ENCODE data around the gene RFX4. TPM values are rescaled to one million over a fixed set of nuclear protein-coding genes. Genes with fewer than 3 reads are reported as not detected.

RFX4 gene
- total RNA-seq, 4 donors from 2014 or later: not detected

DNA sequence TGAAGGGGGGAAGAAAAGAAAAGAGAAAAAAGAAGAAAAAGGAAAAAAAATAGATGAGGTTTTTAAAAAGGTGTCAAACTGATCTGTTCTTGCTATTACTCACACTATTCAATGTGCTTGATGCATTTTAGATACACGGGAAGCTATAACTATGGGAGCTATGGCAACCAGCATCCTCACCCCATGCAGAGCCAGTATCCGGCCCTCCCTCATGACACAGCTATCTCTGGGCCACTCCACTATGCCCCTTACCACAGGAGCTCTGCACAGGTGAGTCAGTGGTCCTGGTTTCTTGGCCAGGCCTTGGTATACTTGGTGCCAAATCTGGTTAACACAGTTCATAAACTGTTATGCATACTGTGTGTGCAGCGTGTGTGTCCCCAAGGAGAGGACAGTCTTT is 167.7 kb downstream of the RFX4 start:
- Histone ChIP-seq H3K9me3 (no peaks in the 10 kb centered on the region), H3K27ac (no peak overlapping the region), H3K36me3 (no peaks in the 10 kb centered on the region), H3K4me3 (no peak overlapping the region), H3K27me3 (no peaks in the 10 kb centered on the region), H3K4me1 (no peaks in the 10 kb centered on the region)
- TF ChIP-seq CTCF (IDR thresholded peaks at IDR 0.05) (no peak), POLR2A (IDR thresholded peaks at IDR 0.05) (no peak)
- 71 to 77% methylated on average over 3 of the region's 3 CpGs for WGBS, 2 donors
- DNase-seq: no peak
- intact Hi-C loops (cut with DNase I): no loop called here

- Histone ChIP-seq H3K27me3 (no peaks in the 10 kb centered on the region), H3K4me1 (no peaks in the 10 kb centered on the region), H3K4me3 (no peak overlapping the region), H3K36me3 (no peaks in the 10 kb centered on the region), H3K27ac (no peak overlapping the region), H3K9me3 (no peaks in the 10 kb centered on the region)
- 53 to 73% methylated on average over 6 to 7 of the region's 7 CpGs for WGBS, 2 donors
- TF ChIP-seq CTCF (IDR thresholded peaks at IDR 0.05) (no peak), POLR2A (IDR thresholded peaks at IDR 0.05) (no peak)
- intact Hi-C loops (cut with DNase I): no loop called here
- peak; percentile 5 for DNase-seq
Measured at GRCh38 chr12:106753526-106753925, 170.7 kb downstream of the RFX4 start.

DNA sequence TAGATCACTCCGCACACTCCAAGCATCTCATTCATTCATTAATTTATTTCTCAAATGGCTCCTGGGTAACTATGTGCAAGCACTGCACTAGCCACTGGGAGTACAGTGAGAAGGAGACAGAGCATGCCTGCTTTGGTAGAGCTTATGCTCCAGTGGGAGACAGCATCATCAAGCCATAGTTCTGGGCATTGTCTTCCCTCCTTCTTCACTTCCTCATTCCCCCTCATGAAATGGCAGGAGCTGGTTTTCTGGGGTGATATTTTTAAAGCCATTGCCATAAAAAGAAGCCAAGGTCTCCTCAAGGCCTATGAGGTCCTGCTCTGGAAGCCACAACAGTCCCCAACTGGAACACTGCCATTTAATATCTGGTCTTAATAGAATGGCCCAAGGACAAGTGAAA is 171.5 kb downstream of the RFX4 start:
- Histone ChIP-seq H3K4me3 (no peak overlapping the region), H3K36me3 (no peaks in the 10 kb centered on the region), H3K9me3 (no peaks in the 10 kb centered on the region), H3K27ac (no peak overlapping the region), H3K27me3 (no peaks in the 10 kb centered on the region), H3K4me1 (no peaks in the 10 kb centered on the region)
- 100% methylated on average over 1 of the region's 1 CpG for WGBS, 2 donors
- no peak for DNase-seq
- TF ChIP-seq CTCF (IDR thresholded peaks at IDR 0.05): no peak
- no peak for TF ChIP-seq POLR2A (IDR thresholded peaks at IDR 0.05)
- intact Hi-C loops (cut with DNase I): no loop called here

DNA sequence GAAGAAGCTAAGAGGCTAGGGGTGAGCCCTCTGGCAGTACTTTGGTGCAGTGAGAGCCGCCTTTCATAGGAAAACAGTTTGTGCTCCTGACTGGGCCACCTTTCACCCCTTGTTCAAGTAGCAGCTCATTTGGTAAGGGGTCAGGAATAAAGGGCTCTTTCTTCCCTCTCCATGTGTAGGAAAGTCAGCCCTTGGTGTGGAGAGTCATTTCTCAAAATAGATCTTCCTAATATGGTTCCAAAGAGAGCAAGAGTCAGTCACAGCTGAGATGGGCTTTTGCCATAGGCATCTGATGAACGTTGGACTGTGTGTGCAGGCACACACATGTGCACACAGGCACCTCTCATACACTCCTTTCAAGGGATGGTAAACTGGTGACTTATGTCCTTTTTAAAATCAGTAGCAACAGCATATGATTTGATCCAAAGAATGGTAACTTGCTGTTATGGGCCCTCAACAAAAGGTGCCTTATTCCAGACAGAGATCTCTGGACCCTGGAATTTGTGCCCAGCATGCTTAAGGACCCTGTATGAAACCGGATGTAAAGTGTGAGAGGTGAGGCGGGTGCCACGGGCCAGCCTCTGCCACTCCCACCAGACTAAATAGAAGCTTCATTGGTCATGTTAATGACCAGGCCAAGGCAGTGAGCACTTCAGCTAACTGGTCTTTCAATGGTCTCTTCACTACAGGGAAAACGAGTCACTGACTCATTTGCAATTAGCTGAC is 175.0 kb downstream of the RFX4 start:
- peaks cover 0 to 3% (median 0%) of the 10 kb centered on the region in 4 donors for H3K27me3 ChIP-seq
- no peaks in the 10 kb centered on the region for H3K9me3 ChIP-seq
- no peak for DNase-seq
- H3K4me3 ChIP-seq: no peak overlapping the region
- WGBS, 2 donors: 42 to 78% methylated on average over 3 to 6 of the region's 6 CpGs
- TF ChIP-seq CTCF (IDR thresholded peaks at IDR 0.05) (no peak), POLR2A (IDR thresholded peaks at IDR 0.05) (no peak)
- peaks cover 0 to 10% (median 8%) of the 10 kb centered on the region in 3 donors for H3K4me1 ChIP-seq
- no peaks in the 10 kb centered on the region for H3K36me3 ChIP-seq
- intact Hi-C loops (cut with DNase I): no loop called here
- H3K27ac ChIP-seq: peak overlapping the region in 2 of 4 donors; percentile 40 to 64

DNA sequence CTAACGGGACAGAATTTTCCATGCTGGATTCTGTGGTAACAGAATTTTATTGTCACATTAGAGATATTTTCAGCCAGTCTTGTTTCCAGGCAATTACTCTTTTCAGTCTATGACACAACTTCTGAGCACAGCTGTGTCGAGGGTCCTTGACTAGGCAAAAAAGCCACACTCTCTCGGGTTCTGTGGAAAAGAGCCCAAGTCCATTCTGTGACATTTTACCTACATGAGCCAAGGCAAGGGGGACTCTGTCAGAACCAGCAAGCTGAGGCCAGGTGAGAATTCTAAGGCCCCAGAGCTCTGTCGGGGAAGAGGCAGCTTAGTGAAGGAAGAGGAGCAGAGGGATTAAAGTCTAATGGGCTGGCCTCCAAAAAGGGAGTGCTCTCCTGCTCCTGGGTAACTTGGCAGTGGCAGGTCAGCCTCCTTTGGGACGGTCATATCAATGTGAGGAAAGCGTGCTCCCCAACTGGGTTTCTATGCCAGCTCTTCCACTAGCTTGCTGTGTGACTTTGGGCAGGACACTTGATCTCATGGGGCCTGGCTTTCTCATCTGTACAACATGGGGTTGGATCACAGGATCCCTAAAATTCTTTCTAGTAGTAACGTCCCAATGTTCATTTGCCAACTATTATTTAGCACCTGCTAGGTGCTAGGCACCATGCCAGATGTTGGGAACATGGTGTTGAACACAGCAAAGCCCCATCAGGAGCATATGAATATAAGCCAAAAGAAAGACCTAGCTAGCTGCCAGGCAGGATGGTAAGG is 175.7 kb downstream of the RFX4 start:
- Histone ChIP-seq H3K36me3 (no peaks in the 10 kb centered on the region), H3K27me3 (peaks cover 0 to 3% (median 0%) of the 10 kb centered on the region in 4 donors), H3K9me3 (no peaks in the 10 kb centered on the region), H3K4me3 (no peak overlapping the region), H3K27ac (peak overlapping the region in 2 of 4 donors; percentile 27 to 64), H3K4me1 (peaks cover 0 to 10% (median 8%) of the 10 kb centered on the region in 3 donors)
- intact Hi-C loops (cut with DNase I): no loop called here
- DNase-seq: no peak
- 82 to 90% methylated on average over 2 to 4 of the region's 7 CpGs for WGBS, 2 donors
- TF ChIP-seq CTCF (IDR thresholded peaks at IDR 0.05) (no peak), POLR2A (IDR thresholded peaks at IDR 0.05) (no peak)

Data from esophagus squamous epithelium (tissue), 5 donors.